ENCODE data around the gene NADSYN1.

- TF ChIP-seq CTCF (conservative IDR thresholded peaks at IDR 0.05 in 1 of 2, IDR thresholded peaks at IDR 0.05 in 1 of 2; ENCODE audit: low read depth in 1 of 2, low read length in 2 of 2) (no peak), EZH2 (IDR thresholded peaks at IDR 0.05; ENCODE audit: low read length, missing control alignments) (no peak)
Observed at GRCh38 chr11:71452199-71453036, 585 bp upstream of the NADSYN1 start.

All from fibroblast of lung (primary cell).